HepG2 (cell line): ENCODE data around the gene C1QTNF12. TPM values are rescaled to one million over a fixed set of nuclear protein-coding genes. Genes with fewer than 3 reads are reported as not detected.
A peak's percentile ranks its signal among the peaks of the same experiment; 100 is the strongest.

ENCODE experiments used
- BCL6 ChIP-seq: IDR thresholded peaks from 2 replicates; pipeline ENCODE4 v1.6.1; 2016; ENCODE audit warnings: missing genetic modification reagents, missing compliant biosample characterization
- CHD2 ChIP-seq: IDR thresholded peaks from 2 replicates; pipeline ENCODE4 v1.6.1; 2011; ENCODE audit warnings: low read depth, low read length, improper control_type of control experiment
- E2F2 ChIP-seq: sonication (generic); formaldehyde crosslinking; IDR thresholded peaks from 2 replicates; pipeline ENCODE4 v1.4.0; 2020; ENCODE audit warnings: missing genetic modification reagents, borderline replicate concordance
- EZH2 ChIP-seq: conservative IDR thresholded peaks from 2 replicates; pipeline ENCODE4 v1.6.1; 2012; ENCODE audit warnings: mild to moderate bottlenecking, low read depth, low read length, moderate library complexity
- FOSL2 ChIP-seq: sonication (generic); formaldehyde crosslinking; IDR thresholded peaks from 2 replicates; pipeline ENCODE4 v1.4.0; 2020; ENCODE audit warnings: missing genetic modification reagents
- NCOR1 ChIP-seq: fragments of 200-600 bp; sonication (generic); IDR thresholded peaks from 2 replicates; pipeline ENCODE4 v1.7.0; 2017; ENCODE audit warnings: antibody characterized with exemption, low read length, borderline replicate concordance
- NFIC ChIP-seq: IDR thresholded peaks from 2 replicates; pipeline ENCODE4 v1.6.1; 2012; ENCODE audit warnings: mild to moderate bottlenecking, low read length, inconsistent platforms
- NR2C2 ChIP-seq: sonication (generic); formaldehyde crosslinking; IDR thresholded peaks from 2 replicates; pipeline ENCODE4 v1.4.0; 2020; ENCODE audit warnings: missing genetic modification reagents, mild to moderate bottlenecking, moderate library complexity, borderline replicate concordance
- NR2F2 ChIP-seq: IDR thresholded peaks from 2 replicates; pipeline ENCODE4 v1.6.1; 2012; ENCODE audit warnings: low read depth, inconsistent platforms, borderline replicate concordance
- PPARG ChIP-seq: conservative IDR thresholded peaks from 2 replicates; pipeline ENCODE4 v1.6.1; 2016; ENCODE audit warnings: missing biosample characterization, missing genetic modification reagents
- RBFOX2 ChIP-seq: fragments of 200-400 bp; formaldehyde crosslinking; IDR thresholded peaks from 2 replicates; pipeline ENCODE4 v1.6.1; 2017; ENCODE audit warnings: low read depth, mild to moderate bottlenecking, low read length
- RBM39 ChIP-seq: fragments of 200-400 bp; formaldehyde crosslinking; IDR thresholded peaks from one replicate; pipeline ENCODE4 v1.6.1; 2018; ENCODE audit warnings: antibody characterized with exemption, mild to moderate bottlenecking, low read depth, low read length; ENCODE audit not compliant: poor library complexity, severe bottlenecking
- SAFB2 ChIP-seq: sonication (generic); formaldehyde crosslinking; IDR thresholded peaks from 2 replicates; pipeline ENCODE4 v1.5.1; 2020; ENCODE audit warnings: missing genetic modification reagents, low read depth, mild to moderate bottlenecking, borderline replicate concordance
- SKI ChIP-seq: fragments of 450-650 bp; IDR thresholded peaks from one replicate; pipeline ENCODE4 v1.6.1; 2018; ENCODE audit warnings: mild to moderate bottlenecking; ENCODE audit not compliant: partially characterized antibody
- ZC3H13 ChIP-seq: sonication (generic); formaldehyde crosslinking; IDR thresholded peaks from 2 replicates; pipeline ENCODE4 v1.8.1; 2023; ENCODE audit warnings: mild to moderate bottlenecking, missing genetic modification reagents, moderate library complexity
- ZNF142 ChIP-seq: sonication (generic); formaldehyde crosslinking; IDR thresholded peaks from 2 replicates; pipeline ENCODE4 v1.4.0; 2020; ENCODE audit warnings: missing genetic modification reagents
- ZNF556 ChIP-seq: sonication (generic); formaldehyde crosslinking; IDR thresholded peaks from 2 replicates; pipeline ENCODE4 v1.4.0; 2020; ENCODE audit warnings: mild to moderate bottlenecking, missing genetic modification reagents, borderline replicate concordance
- polyA plus RNA-seq, 8 experiments: library from polyadenylated mRNA; depleted of rRNA in 3 of 8; stranded (reverse) in 7 of 8; unstranded in 1 of 8; fragments of >200 nt; fragmentation: Illumina TruSeq in 4 of 8; extraction: Trizol in 4 of 8; gene quantifications; 2 replicates each; pipeline versions ENCODE4 v1.2.1 to v1.2.3, GENCODE V29; 2011 to 2016; ENCODE audit warnings: low read depth in 4 of 8, missing spikeins in 1 of 8, mixed read lengths in 1 of 8; ENCODE audit not compliant: insufficient read depth in 1 of 8
- total RNA-seq, 5 experiments: library from RNA; depleted of rRNA; stranded (reverse); fragments of >200 nt; fragmentation: Illumina TruSeq; extraction: Trizol; gene quantifications; 2 replicates each; pipeline ENCODE4 v1.2.3, GENCODE V29; 2016; ENCODE audit warnings: low read depth in 1 of 5
- TF ChIP-seq, protein P1 (sequence below): sonication (generic); formaldehyde crosslinking; IDR thresholded peaks from 2 replicates; pipeline ENCODE4 v1.8.1; 2023; ENCODE audit warnings: mild to moderate bottlenecking, missing genetic modification reagents

C1QTNF12 gene
- total and polyA plus RNA-seq, 2 of the 13 experiments (the other 11 are each of a cell fraction or from before 2014, with no cell fraction given) = 0.18 to 0.64 TPM

GRCh38 chr1:1281533-1282321 is 35.2 kb upstream of the C1QTNF12 start (continued):
- TF ChIP-seq SAFB2 (CRISPR knock-in tag) = no peak; the same call in 1 of the 2 replicates
- no peak for TF ChIP-seq E2F2 (CRISPR knock-in tag)
- peak; percentile 56; the same call in 1 of the 2 replicates for TF ChIP-seq PPARG
- peak; percentile 11 for TF ChIP-seq SKI
- peak; percentile 33; the same call in 1 of the 2 replicates for TF ChIP-seq BCL6
- no peak; the same call in 1 of the 2 replicates for TF ChIP-seq NR2F2
- no peak for TF ChIP-seq CHD2
- TF ChIP-seq ZC3H13 (CRISPR knock-in tag) = peak; percentile 54; the same call in 1 of the 2 replicates
- peak; percentile 69 for TF ChIP-seq RBFOX2
- no peak for TF ChIP-seq ZNF142 (CRISPR knock-in tag)
- peak; percentile 18 for TF ChIP-seq FOSL2 (CRISPR knock-in tag)
- TF ChIP-seq, protein P1, sequence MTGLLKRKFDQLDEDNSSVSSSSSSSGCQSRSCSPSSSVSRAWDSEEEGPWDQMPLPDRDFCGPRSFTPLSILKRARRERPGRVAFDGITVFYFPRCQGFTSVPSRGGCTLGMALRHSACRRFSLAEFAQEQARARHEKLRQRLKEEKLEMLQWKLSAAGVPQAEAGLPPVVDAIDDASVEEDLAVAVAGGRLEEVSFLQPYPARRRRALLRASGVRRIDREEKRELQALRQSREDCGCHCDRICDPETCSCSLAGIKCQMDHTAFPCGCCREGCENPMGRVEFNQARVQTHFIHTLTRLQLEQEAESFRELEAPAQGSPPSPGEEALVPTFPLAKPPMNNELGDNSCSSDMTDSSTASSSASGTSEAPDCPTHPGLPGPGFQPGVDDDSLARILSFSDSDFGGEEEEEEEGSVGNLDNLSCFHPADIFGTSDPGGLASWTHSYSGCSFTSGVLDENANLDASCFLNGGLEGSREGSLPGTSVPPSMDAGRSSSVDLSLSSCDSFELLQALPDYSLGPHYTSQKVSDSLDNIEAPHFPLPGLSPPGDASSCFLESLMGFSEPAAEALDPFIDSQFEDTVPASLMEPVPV (CRISPR knock-in tag) = no peak; the same call in 1 of the 2 replicates
- no peak for TF ChIP-seq RBM39
- peak; percentile 68 for TF ChIP-seq NR2C2 (CRISPR knock-in tag)
- TF ChIP-seq NCOR1 = peak; percentile 47
- no peak for TF ChIP-seq EZH2
- no peak for TF ChIP-seq NFIC
- 0 out of 2 replicates have a peak, but pooled peaks have one; percentile 19 for TF ChIP-seq ZNF556 (CRISPR knock-in tag)
